Breast epithelium (tissue), 4 donors: Measurements from ENCODE around the gene MKKS. TPM values are rescaled to one million over a fixed set of nuclear protein-coding genes. Genes with fewer than 3 reads are reported as not detected.

Source experiments
- DNase-seq, 2 donors: peaks; one replicate each; pipeline ENCODE4 v3.0.0-alpha.2; 2019; ENCODE audit warnings: low spot score in 2 of 2
- H3K27ac ChIP-seq, 2 donors: fragments of 200-600 bp; sonication (generic) in 1 of 2; one replicate each; pipeline ENCODE4 v1.5.1; 2016 to 2019; ENCODE audit warnings: mild to moderate bottlenecking in 1 of 2
- H3K27me3 ChIP-seq, 2 donors: fragments of 200-600 bp; sonication (generic) in 1 of 2; one replicate each; pipeline versions ENCODE4 v1.5.1 to v1.6.0; 2017 to 2019; ENCODE audit warnings: control low read depth in 1 of 2, mild to moderate bottlenecking in 1 of 2
- H3K36me3 ChIP-seq: fragments of 200-600 bp; one replicate; pipeline ENCODE4 v1.5.1; 2019
- H3K4me1 ChIP-seq, 2 donors: fragments of 200-600 bp; sonication (generic); one replicate each; pipeline ENCODE4 v1.5.1; 2016 to 2019; ENCODE audit warnings: control low read depth in 1 of 2
- H3K4me3 ChIP-seq, 3 donors: fragments of 200-600 bp; sonication (generic); 1 replicate in 2 of 3; 2 replicates in 1 of 3; pipeline ENCODE4 v1.5.1; 2016 to 2019; ENCODE audit warnings: mild to moderate bottlenecking in 3 of 3, moderate library complexity in 2 of 3
- H3K9me3 ChIP-seq, 2 donors: fragments of 200-600 bp; sonication (generic) in 1 of 2; one replicate each; pipeline ENCODE4 v1.5.1; 2016 to 2019; ENCODE audit warnings: control low read depth in 1 of 2
- POLR2A ChIP-seq: fragments of 450-650 bp; IDR thresholded peaks from one replicate; pipeline ENCODE4 v1.6.1; 2016; ENCODE audit warnings: antibody characterized with exemption, mild to moderate bottlenecking, moderate library complexity
- POLR2AphosphoS5 ChIP-seq, 3 donors: sonication (generic); formaldehyde crosslinking; IDR thresholded peaks; one replicate each; pipeline ENCODE4 v1.6.1; 2017; ENCODE audit warnings: antibody characterized with exemption in 3 of 3
- intact Hi-C: fragments of 100-400 bp; cut with DNase I; formaldehyde crosslinking; loops from one replicate; pipeline ENCODE4 v1.15.1; 2023; ENCODE audit warnings: low total_unique reads
- total RNA-seq, 3 donors: library from RNA; depleted of rRNA; stranded (reverse); fragments of >200 nt; gene quantifications; one replicate each; pipeline ENCODE4 v1.1.0, GENCODE V29; 2016
- TF ChIP-seq, protein P1 (sequence below), 3 donors: fragments of 450-650 bp; IDR thresholded peaks; one replicate each; pipeline ENCODE4 v1.5.1; 2016 to 2017; ENCODE audit warnings: antibody characterized with exemption in 3 of 3, mild to moderate bottlenecking in 3 of 3, moderate library complexity in 3 of 3

The MKKS gene
- total RNA-seq, 3 donors from 2014 or later = 12.8 to 14.9 (median 14.7) TPM

DNA sequence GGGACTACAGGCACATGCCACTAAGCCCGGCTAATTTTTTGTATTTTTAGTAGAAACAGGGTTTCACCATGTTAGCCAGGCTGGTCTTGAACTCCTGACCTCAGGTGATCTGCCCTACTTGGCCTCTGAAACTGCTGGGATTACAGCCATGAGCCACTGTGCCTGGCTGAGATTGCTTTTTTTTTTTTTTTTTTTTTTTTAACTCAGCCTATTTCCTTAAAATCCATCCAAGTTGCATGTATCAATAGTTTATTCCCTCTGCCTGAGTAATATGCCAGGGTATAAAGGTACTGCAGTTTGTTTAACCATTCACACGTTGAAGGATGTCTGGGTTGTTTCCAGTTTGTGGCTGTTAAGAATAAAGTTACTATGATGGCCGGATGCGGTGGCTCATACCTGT, 11.7 kb upstream of the MKKS start:
- no peak overlapping the region for H3K27ac ChIP-seq
- no peaks in the 10 kb centered on the region for H3K27me3 ChIP-seq
- H3K9me3 ChIP-seq = no peaks in the 10 kb centered on the region
- no peak for DNase-seq
- H3K4me1 ChIP-seq = no peaks in the 10 kb centered on the region
- H3K4me3 ChIP-seq = no peak overlapping the region
- intact Hi-C loops = no loop called here
- TF ChIP-seq POLR2A (no peak), POLR2AphosphoS5 (IDR thresholded peaks at IDR 0.05) (no peak)
- TF ChIP-seq, protein P1, sequence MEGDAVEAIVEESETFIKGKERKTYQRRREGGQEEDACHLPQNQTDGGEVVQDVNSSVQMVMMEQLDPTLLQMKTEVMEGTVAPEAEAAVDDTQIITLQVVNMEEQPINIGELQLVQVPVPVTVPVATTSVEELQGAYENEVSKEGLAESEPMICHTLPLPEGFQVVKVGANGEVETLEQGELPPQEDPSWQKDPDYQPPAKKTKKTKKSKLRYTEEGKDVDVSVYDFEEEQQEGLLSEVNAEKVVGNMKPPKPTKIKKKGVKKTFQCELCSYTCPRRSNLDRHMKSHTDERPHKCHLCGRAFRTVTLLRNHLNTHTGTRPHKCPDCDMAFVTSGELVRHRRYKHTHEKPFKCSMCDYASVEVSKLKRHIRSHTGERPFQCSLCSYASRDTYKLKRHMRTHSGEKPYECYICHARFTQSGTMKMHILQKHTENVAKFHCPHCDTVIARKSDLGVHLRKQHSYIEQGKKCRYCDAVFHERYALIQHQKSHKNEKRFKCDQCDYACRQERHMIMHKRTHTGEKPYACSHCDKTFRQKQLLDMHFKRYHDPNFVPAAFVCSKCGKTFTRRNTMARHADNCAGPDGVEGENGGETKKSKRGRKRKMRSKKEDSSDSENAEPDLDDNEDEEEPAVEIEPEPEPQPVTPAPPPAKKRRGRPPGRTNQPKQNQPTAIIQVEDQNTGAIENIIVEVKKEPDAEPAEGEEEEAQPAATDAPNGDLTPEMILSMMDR (IDR thresholded peaks at IDR 0.05) = no peak
- H3K36me3 ChIP-seq = no peaks in the 10 kb centered on the region

DNA sequence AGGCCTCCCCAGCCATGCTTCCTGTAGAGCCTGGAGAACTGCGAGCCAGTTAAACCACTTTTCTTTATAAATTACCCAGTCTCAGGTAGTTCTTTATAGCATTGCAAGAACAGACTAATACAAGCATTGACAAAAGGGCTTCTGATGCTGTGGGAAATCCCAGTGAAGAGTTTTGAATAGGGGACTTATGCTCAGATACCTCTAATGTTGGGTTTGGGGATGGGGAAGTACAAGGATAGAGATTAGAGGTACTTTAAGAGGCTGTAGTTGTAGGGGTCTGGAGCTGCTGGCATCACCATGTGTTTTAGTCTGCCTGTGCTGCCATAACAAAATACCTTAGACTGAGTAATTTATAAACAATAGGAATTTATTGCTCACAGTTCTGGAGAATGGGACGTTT, 9.9 kb upstream of the MKKS start:
- intact Hi-C loops = no loop called here
- no peaks in the 10 kb centered on the region for H3K36me3 ChIP-seq
- H3K4me3 ChIP-seq = no peak overlapping the region
- no peaks in the 10 kb centered on the region for H3K27me3 ChIP-seq
- no peak overlapping the region for H3K27ac ChIP-seq
- no peaks in the 10 kb centered on the region for H3K9me3 ChIP-seq
- H3K4me1 ChIP-seq = no peaks in the 10 kb centered on the region
- TF ChIP-seq, protein P1 (IDR thresholded peaks at IDR 0.05) = no peak
- no peak for TF ChIP-seq POLR2A
- TF ChIP-seq POLR2AphosphoS5 (IDR thresholded peaks at IDR 0.05) = no peak
- DNase-seq = no peak

DNA sequence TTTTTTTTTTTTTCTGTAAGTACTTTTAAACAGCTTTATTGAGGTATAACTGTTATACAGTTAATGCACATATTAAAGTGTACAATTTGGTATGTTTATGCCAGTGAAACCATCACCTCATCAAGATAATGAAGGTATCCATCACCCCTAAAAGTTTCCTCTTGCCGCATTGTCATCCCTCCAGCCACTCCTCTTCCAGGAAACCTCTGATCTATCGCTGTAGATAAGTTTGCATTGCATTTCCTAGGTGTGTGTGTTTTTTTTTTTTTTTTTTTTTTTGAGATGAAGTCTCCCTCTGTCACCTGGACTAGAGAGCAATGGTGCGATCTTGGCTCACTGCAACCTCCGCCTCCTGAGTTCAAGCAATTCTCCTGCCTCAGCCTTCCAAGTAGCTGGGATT, 4.2 kb upstream of the MKKS start:
- Histone ChIP-seq H3K36me3 (no peaks in the 10 kb centered on the region), H3K4me1 (no peaks in the 10 kb centered on the region), H3K27me3 (no peaks in the 10 kb centered on the region), H3K9me3 (no peaks in the 10 kb centered on the region), H3K27ac (no peak overlapping the region), H3K4me3 (no peak overlapping the region)
- no peak for DNase-seq
- no peak for TF ChIP-seq POLR2AphosphoS5 (IDR thresholded peaks at IDR 0.05)
- no peak for TF ChIP-seq POLR2A
- TF ChIP-seq, protein P1 (IDR thresholded peaks at IDR 0.05) = no peak
- intact Hi-C loops = no loop called here

DNA sequence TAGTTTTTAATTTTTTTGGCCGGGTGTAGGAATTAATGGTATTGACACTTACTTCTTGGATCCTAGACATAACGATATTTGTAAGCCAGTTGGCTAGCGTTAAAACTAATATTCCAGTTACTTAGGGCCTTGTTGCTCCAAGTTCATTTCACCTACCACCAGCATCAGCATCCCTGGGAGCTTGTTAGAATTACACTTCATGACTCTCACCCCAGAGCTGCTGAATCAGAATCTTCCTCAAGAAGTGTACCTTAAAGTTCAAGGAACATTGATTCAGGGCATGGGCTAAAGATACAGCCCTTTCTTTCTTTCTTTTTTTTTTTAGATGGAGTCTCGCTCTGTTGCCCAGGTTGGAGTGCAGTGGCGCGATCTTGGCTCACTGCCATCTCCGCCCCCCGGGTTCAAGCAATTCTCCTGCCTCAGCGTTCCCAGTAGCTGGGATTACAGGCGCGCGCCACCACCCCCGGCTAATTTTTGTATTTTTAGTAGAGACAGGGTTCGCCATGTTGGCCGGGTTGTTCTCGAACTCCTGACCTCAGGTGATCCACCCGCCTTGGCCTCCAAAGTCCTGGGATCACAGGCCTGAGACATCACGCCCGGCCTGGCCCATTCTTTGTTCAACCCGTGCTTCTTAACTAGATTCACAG, 2.2 kb upstream of the MKKS start:
- H3K9me3 ChIP-seq = no peaks in the 10 kb centered on the region
- H3K4me1 ChIP-seq = peaks cover 0 to 4% of the 10 kb centered on the region in 2 donors
- H3K36me3 ChIP-seq = no peaks in the 10 kb centered on the region
- H3K4me3 ChIP-seq = peak overlapping the region in 1 of 3 donors; percentile 93
- no peak overlapping the region for H3K27ac ChIP-seq
- H3K27me3 ChIP-seq = no peaks in the 10 kb centered on the region
- no peak for TF ChIP-seq POLR2A
- TF ChIP-seq POLR2AphosphoS5 (IDR thresholded peaks at IDR 0.05) = no peak
- TF ChIP-seq, protein P1 (IDR thresholded peaks at IDR 0.05) = no peak
- intact Hi-C loops = no loop called here
- no peak for DNase-seq

DNA sequence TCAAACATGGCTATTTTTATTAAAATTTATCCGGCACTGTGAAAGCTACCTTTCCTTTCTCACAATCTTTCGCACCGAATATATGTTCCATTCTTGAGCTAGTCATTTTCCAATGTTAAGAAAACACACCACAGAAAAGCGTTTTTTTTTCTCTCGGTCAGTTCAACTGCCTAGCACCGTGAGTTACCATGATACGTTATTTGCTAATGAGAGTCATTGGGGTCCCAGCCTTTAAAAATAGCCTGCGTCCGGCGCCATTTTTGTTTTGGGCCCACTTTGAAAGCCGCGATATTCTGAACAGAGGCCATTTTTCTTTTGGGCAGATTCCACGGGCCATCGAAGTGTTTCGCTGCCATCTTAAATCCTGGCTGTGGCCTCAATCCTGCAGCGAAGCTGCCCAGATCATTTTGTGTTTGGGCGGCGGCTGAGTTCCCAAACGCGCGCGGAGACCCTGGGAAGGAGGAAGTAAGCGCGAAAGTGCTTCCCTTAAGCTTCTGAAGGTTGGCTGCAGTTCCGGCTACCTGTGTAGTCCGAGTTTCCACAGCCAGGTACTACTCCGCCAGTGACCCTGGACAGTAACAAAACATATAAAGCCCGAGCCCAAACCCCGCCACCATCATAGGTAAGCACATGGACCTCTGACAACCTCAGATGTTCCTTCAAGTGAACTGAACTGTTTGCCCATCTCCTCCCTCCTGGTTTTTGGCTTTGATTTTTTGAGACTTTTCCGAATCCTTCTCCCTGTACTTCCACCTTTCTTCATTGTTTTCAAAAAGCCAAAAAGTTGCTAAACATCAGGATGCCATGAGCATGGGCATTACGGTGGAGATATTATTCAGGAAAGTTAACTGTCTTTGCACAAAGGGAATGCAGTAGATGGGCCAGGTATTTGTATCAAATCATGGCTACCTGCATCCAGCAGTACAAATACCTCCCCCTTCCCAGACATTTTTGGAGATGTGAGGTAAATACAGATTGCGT, 1.1 kb upstream of the MKKS start, which contains the start of gene SLX4IP:
SLX4IP (plus strand) TSS at position 474 of the 981 bp plus-strand sequence. CDS start 22,900 bp downstream, outside the sequence.
- no peaks in the 10 kb centered on the region for H3K27me3 ChIP-seq
- no peaks in the 10 kb centered on the region for H3K9me3 ChIP-seq
- H3K4me3 ChIP-seq = peak within 1 kb of the TSS; percentile 85 to 93 (median 90)
- H3K36me3 ChIP-seq = no peaks in the 10 kb centered on the region
- peak; percentile 89 to 94 for DNase-seq
- H3K4me1 ChIP-seq = peaks cover 0 to 4% of the 10 kb centered on the region in 2 donors
- TF ChIP-seq POLR2A (no peak), POLR2AphosphoS5 (IDR thresholded peaks at IDR 0.05) (peak; percentile 5 to 64 (median 46))
- peak within 1 kb of the TSS; percentile 90 to 91 for H3K27ac ChIP-seq
- intact Hi-C loops = no loop called here
